ENCODE results near the gene CHSY1. TPM values are rescaled to one million over a fixed set of nuclear protein-coding genes. Genes with fewer than 3 reads are reported as not detected.

CHSY1 gene
- polyA plus RNA-seq, 1 donor from 2014 or later: 1.1 TPM

GRCh38 chr15:101277038-101277822, 25.4 kb upstream of the CHSY1 start, which contains the start of gene SELENOS:
Gene SELENOS (minus strand): TSS chr15:101277485. CDS start chr15:101277417, 68 bp downstream.
- Mint-ChIP-seq H3K9me3 (no peaks in the 10 kb centered on the region), H3K27me3 (no peaks in the 10 kb centered on the region), H3K4me1 (peaks cover 7 to 19% (median 16%) of the 10 kb centered on the region in 3 donors), H3K36me3 (peaks cover 2% of the 10 kb centered on the region), H3K4me3 (peak within 1 kb of the TSS; percentile 95 to 97 (median 96)), H3K27ac (peak within 1 kb of the TSS; percentile 76 to 96 (median 94))

GRCh38 chr15:101276501-101277037, 24.7 kb upstream of the CHSY1 start:
- H3K36me3 Mint-ChIP-seq: peaks cover 2% of the 10 kb centered on the region
- no peaks in the 10 kb centered on the region for H3K27me3 Mint-ChIP-seq
- H3K4me3 Mint-ChIP-seq: peak overlapping the region; percentile 95 to 97 (median 96)
- H3K4me1 Mint-ChIP-seq: peaks cover 7 to 17% (median 16%) of the 10 kb centered on the region in 3 donors
- peak overlapping the region; percentile 65 to 96 (median 90) for H3K27ac Mint-ChIP-seq
- H3K9me3 Mint-ChIP-seq: no peaks in the 10 kb centered on the region

- peak overlapping the region in 2 of 4 donors; percentile 24 to 95 for H3K4me3 Mint-ChIP-seq
- peaks cover 5% of the 10 kb centered on the region for H3K36me3 Mint-ChIP-seq
- H3K27ac Mint-ChIP-seq: peak overlapping the region in 1 of 3 donors; percentile 45
Measured at GRCh38 chr15:101275018-101275417, 23.2 kb upstream of the CHSY1 start.

GRCh38 chr15:101273534-101273933, 21.7 kb upstream of the CHSY1 start:
- Mint-ChIP-seq H3K36me3 (peaks cover 5% of the 10 kb centered on the region), H3K4me1 (peaks cover 7 to 16% (median 14%) of the 10 kb centered on the region in 3 donors), H3K4me3 (no peak overlapping the region), H3K27ac (peak overlapping the region in 2 of 3 donors; percentile 13 to 56), H3K9me3 (no peaks in the 10 kb centered on the region), H3K27me3 (no peaks in the 10 kb centered on the region)

More at GRCh38 chr15:101275018-101275417, 23.2 kb upstream of the CHSY1 start:
- Mint-ChIP-seq H3K4me1 (peaks cover 7 to 17% (median 16%) of the 10 kb centered on the region in 3 donors), H3K9me3 (no peaks in the 10 kb centered on the region), H3K27me3 (no peaks in the 10 kb centered on the region)

- Mint-ChIP-seq H3K36me3 (peaks cover 5% of the 10 kb centered on the region), H3K27me3 (no peaks in the 10 kb centered on the region), H3K4me3 (no peak overlapping the region), H3K4me1 (peaks cover 5 to 9% (median 7%) of the 10 kb centered on the region in 3 donors), H3K27ac (no peak overlapping the region), H3K9me3 (no peaks in the 10 kb centered on the region)
Measured at GRCh38 chr15:101272584-101272983, 20.7 kb upstream of the CHSY1 start.

GRCh38 chr15:101269479-101270223, 17.8 kb upstream of the CHSY1 start:
- Mint-ChIP-seq H3K27ac (peak overlapping the region in 1 of 3 donors; percentile 28), H3K36me3 (peaks cover 4% of the 10 kb centered on the region), H3K27me3 (no peaks in the 10 kb centered on the region), H3K9me3 (no peaks in the 10 kb centered on the region), H3K4me1 (no peaks in the 10 kb centered on the region), H3K4me3 (no peak overlapping the region)

- H3K9me3 Mint-ChIP-seq: no peaks in the 10 kb centered on the region
- peaks cover 1% of the 10 kb centered on the region for H3K27me3 Mint-ChIP-seq
- peak overlapping the region in 1 of 3 donors; percentile 32 for H3K27ac Mint-ChIP-seq
- peaks cover 4% of the 10 kb centered on the region for H3K36me3 Mint-ChIP-seq
- peaks cover 0 to 2% (median 0%) of the 10 kb centered on the region in 3 donors for H3K4me1 Mint-ChIP-seq
- H3K4me3 Mint-ChIP-seq: peak overlapping the region in 2 of 4 donors; percentile 0 to 26
Measured at GRCh38 chr15:101267320-101268104, 15.7 kb upstream of the CHSY1 start.

GRCh38 chr15:101266787-101267186, 14.9 kb upstream of the CHSY1 start:
- Mint-ChIP-seq H3K27ac (peak overlapping the region in 1 of 3 donors; percentile 13), H3K4me3 (no peak overlapping the region)

GRCh38 chr15:101266034-101266433, 14.2 kb upstream of the CHSY1 start:
- H3K27ac Mint-ChIP-seq: peak overlapping the region in 2 of 3 donors; percentile 13 to 18
- peaks cover 0 to 2% (median 0%) of the 10 kb centered on the region in 3 donors for H3K4me1 Mint-ChIP-seq
- peaks cover 3% of the 10 kb centered on the region for H3K27me3 Mint-ChIP-seq
- H3K9me3 Mint-ChIP-seq: no peaks in the 10 kb centered on the region
- no peak overlapping the region for H3K4me3 Mint-ChIP-seq
- H3K36me3 Mint-ChIP-seq: peaks cover 4% of the 10 kb centered on the region

More at GRCh38 chr15:101266787-101267186, 14.9 kb upstream of the CHSY1 start:
- Mint-ChIP-seq H3K4me1 (peaks cover 0 to 2% (median 0%) of the 10 kb centered on the region in 3 donors), H3K36me3 (peaks cover 4% of the 10 kb centered on the region), H3K27me3 (peaks cover 3% of the 10 kb centered on the region), H3K9me3 (no peaks in the 10 kb centered on the region)

- Mint-ChIP-seq H3K27ac (no peak overlapping the region), H3K9me3 (no peaks in the 10 kb centered on the region), H3K36me3 (peaks cover 2% of the 10 kb centered on the region), H3K4me1 (peaks cover 0 to 2% (median 0%) of the 10 kb centered on the region in 3 donors), H3K4me3 (no peak overlapping the region), H3K27me3 (peaks cover 3% of the 10 kb centered on the region)
Measured at GRCh38 chr15:101264911-101265641, 13.2 kb upstream of the CHSY1 start.

GRCh38 chr15:101264011-101264410, 12.2 kb upstream of the CHSY1 start:
- no peak overlapping the region for H3K27ac Mint-ChIP-seq
- peaks cover 3% of the 10 kb centered on the region for H3K27me3 Mint-ChIP-seq
- H3K4me1 Mint-ChIP-seq: peaks cover 0 to 2% (median 0%) of the 10 kb centered on the region in 3 donors
- peaks cover 2% of the 10 kb centered on the region for H3K36me3 Mint-ChIP-seq
- no peak overlapping the region for H3K4me3 Mint-ChIP-seq
- no peaks in the 10 kb centered on the region for H3K9me3 Mint-ChIP-seq

GRCh38 chr15:101262551-101262950, 10.7 kb upstream of the CHSY1 start:
- Mint-ChIP-seq H3K9me3 (no peaks in the 10 kb centered on the region), H3K4me1 (peaks cover 0 to 6% (median 4%) of the 10 kb centered on the region in 3 donors), H3K27ac (no peak overlapping the region), H3K36me3 (peaks cover 2% of the 10 kb centered on the region), H3K27me3 (peaks cover 3% of the 10 kb centered on the region), H3K4me3 (no peak overlapping the region)

GRCh38 chr15:101258238-101259144, 6.6 kb upstream of the CHSY1 start:
- Mint-ChIP-seq H3K4me1 (peaks cover 1 to 7% (median 4%) of the 10 kb centered on the region in 3 donors), H3K27me3 (peaks cover 3% of the 10 kb centered on the region), H3K9me3 (no peaks in the 10 kb centered on the region), H3K4me3 (peak overlapping the region in 1 of 4 donors; percentile 41), H3K27ac (peak overlapping the region in 1 of 3 donors; percentile 46), H3K36me3 (no peaks in the 10 kb centered on the region)
